Calu3 (cell line): Measurements from ENCODE around the gene CNOT2. TPM values are rescaled to one million over a fixed set of nuclear protein-coding genes. Genes with fewer than 3 reads are reported as not detected.

Source experiments
- BruUV-seq: library from RNA; stranded (reverse); fragments of 400-500 nt; replicated peaks from 2 replicates; lab custom pipeline; 2021; lab: Mats Ljungman, UMichigan
- CTCF ChIA-PET: fragments of 300-600 bp; sonication (Branson Sonifier 250); formaldehyde crosslinking; loops from one replicate; lab custom pipeline; 2022; ENCODE audit warnings: antibody characterized with exemption; lab: Charles Lee
- DNase-seq: peaks from one replicate; pipeline ENCODE4 v3.0.0; 2022
- H3K27ac Mint-ChIP-seq: one replicate; pipeline ENCODE4 v1.8.0; 2022; ENCODE audit warnings: mixed read lengths; ENCODE audit not compliant: unreplicated experiment
- H3K27me3 Mint-ChIP-seq: one replicate; pipeline ENCODE4 v1.8.0; 2022; ENCODE audit warnings: mixed read lengths; ENCODE audit not compliant: unreplicated experiment
- H3K36me3 Mint-ChIP-seq: one replicate; pipeline ENCODE4 v1.8.0; 2022; ENCODE audit warnings: mild to moderate bottlenecking, moderate library complexity, mixed read lengths; ENCODE audit not compliant: insufficient read depth, unreplicated experiment
- H3K4me1 Mint-ChIP-seq: one replicate; pipeline ENCODE4 v1.8.0; 2022; ENCODE audit warnings: mild to moderate bottlenecking, low read depth, mixed read lengths; ENCODE audit not compliant: unreplicated experiment
- H3K4me3 Mint-ChIP-seq: one replicate; pipeline ENCODE4 v1.8.0; 2022; ENCODE audit warnings: mild to moderate bottlenecking, low read depth, moderate library complexity, mixed read lengths; ENCODE audit not compliant: unreplicated experiment
- H3K9me3 Mint-ChIP-seq: one replicate; pipeline ENCODE4 v1.8.0; 2022; ENCODE audit warnings: low read depth, mixed read lengths; ENCODE audit not compliant: unreplicated experiment
- intact Hi-C: fragments of 100-400 bp; cut with micrococcal nuclease; formaldehyde crosslinking; loops from one replicate; pipeline ENCODE4 v1.10.0; 2022; ENCODE audit not compliant: unreplicated experiment
- total RNA-seq: library from RNA; stranded (reverse); gene quantifications from 2 replicates; pipeline ENCODE4 v1.2.3, GENCODE V29; 2022
- TF ChIP-seq, protein P1 (sequence below): fragments of 200-600 bp; IDR thresholded peaks from one replicate; pipeline ENCODE4 v1.8.0; 2022; ENCODE audit warnings: antibody characterized with exemption; ENCODE audit not compliant: unreplicated experiment

CNOT2 gene
- total RNA-seq, 1 experiment from 2014 or later = 126 TPM

DNA sequence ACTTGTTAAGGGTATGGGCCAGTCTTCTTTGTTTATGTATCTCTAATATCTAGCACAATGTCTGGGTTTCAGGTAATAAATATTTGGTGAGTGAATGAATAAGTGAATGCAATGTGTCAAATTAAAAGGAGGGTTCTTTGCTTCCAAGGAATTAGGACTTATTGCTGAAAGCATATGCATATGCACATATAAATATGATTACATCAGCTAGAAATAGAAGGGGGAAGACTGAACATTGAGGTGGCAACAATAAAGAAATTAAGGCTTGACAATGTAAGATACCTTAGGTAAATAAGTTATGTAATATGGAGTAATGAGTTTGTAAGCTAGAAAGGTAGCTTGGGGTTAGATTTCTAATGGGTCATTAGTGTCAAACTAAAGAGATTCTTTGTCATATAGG lies 160.6 kb downstream of the CNOT2 start:
- TF ChIP-seq, protein P1, sequence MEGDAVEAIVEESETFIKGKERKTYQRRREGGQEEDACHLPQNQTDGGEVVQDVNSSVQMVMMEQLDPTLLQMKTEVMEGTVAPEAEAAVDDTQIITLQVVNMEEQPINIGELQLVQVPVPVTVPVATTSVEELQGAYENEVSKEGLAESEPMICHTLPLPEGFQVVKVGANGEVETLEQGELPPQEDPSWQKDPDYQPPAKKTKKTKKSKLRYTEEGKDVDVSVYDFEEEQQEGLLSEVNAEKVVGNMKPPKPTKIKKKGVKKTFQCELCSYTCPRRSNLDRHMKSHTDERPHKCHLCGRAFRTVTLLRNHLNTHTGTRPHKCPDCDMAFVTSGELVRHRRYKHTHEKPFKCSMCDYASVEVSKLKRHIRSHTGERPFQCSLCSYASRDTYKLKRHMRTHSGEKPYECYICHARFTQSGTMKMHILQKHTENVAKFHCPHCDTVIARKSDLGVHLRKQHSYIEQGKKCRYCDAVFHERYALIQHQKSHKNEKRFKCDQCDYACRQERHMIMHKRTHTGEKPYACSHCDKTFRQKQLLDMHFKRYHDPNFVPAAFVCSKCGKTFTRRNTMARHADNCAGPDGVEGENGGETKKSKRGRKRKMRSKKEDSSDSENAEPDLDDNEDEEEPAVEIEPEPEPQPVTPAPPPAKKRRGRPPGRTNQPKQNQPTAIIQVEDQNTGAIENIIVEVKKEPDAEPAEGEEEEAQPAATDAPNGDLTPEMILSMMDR = no peak
- DNase-seq = no peak
- intact Hi-C loops = no loop called here
- Mint-ChIP-seq H3K9me3 (no peaks in the 10 kb centered on the region), H3K4me3 (no peak overlapping the region), H3K27me3 (no peaks in the 10 kb centered on the region), H3K4me1 (no peaks in the 10 kb centered on the region), H3K27ac (no peak overlapping the region), H3K36me3 (no peaks in the 10 kb centered on the region)
- no TSS peak for BruUV-seq
- CTCF ChIA-PET = no interaction called here

Other genes starting within 250 kb of the CNOT2 start
- gene KCNMB4, start 122.9 kb downstream of the CNOT2 start, total RNA-seq = 6.4 and 8.4 TPM in 2 replicates